Activated CD8-positive, alpha-beta memory T cell treated with anti-CD3 and anti-CD28 coated beads, Interleukin-2, amount 50 U/mL, for 24 hours (primary cell): ENCODE data around the gene NELL1.

ENCODE experiments used
- DNase-seq: peaks from one replicate; pipeline ENCODE4 v3.0.0-alpha.2; 2020; ENCODE audit errors: extremely low read depth

The NELL1 gene

DNA sequence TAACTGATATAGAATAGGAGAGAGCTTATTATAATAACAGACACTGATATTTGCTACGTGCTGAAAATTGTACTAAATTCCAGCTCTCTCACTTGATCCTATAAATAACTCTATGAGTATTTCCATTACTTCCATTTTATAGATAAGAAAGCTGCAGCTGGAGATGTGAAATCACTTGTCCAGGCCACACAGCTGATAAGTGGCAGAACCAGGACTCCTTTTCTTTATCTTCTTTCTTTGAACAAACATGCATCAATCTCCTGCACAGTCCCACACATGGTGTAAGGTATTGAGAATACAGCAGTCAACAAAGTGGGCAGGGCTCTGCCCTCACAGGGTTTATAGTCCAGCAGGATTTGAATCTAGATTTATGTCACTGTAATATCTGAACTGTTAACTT lies 652.1 kb downstream of the NELL1 start:
- DNase-seq, result no peak

DNA sequence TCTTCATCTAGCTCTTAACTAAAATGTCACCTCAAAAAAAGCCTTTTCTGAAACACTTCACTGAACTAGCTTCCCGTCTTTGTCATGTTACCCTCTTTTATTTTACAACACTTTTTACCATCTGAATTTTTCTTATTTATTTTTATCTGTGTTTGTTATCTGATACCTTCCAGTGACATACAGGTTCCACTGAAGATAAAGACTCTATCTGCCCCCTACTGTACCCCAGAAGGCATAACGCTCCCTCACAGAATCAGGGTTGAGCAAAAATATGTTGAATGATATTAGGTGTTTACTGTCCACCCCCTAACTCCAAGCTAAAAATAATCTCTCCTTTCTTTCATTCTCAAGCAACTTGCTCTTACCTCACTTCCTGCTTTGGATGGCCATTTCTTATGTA lies 654.2 kb downstream of the NELL1 start:
- no peak for DNase-seq

DNA sequence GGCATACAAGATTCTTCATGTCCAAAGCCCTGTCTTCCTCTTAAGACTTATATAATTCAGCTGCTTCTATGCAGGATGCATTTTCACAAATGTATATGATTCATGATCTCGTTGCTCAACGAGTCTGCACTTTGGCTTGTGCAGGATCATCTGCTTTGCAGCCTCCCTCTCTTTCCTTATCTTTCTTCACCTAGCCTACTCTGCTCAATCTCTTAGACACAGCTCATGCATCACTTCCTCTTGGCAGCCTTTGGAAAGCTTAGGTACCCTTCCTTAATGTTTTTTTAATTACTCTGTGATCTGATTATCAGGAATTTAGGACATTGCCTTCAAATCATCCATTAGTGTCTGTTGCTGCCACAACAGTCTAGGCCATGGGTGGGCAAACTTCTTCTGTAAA lies 673.8 kb downstream of the NELL1 start:
- no peak for DNase-seq

DNA sequence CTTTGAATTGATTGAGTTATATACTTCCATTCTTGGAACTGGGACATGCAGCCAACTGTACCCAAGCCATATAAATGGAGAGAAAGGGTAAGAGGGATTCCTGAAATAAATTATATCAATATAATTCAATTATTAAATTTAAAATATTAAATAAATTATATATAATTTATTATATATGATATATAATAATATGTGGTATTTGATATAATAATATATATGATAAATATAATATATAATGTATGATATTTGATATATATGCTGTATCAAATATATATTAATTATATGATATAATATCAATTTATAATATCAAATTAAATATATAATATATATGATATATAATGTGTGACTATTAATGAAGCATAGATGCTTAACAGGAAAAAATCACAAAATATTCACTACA lies 677.0 kb downstream of the NELL1 start:
- DNase-seq, result no peak

DNA sequence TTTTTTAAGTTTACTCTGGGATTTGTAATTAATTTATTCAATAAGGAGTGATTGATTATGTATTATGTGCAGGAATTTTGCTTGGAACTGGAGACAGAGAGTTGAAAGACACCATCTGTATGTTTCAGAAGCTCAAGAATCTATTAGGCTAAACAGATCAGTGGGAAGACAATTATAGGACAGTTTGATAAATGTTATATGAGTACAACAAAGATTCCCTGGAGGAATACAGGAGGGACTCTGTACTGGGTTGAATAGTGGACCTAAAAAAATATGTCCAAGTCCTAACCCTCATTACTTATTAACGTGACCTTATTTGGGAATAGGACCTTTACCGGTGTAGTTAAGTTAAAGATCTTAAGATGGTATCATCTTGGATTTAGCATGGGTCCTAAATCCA lies 681.2 kb downstream of the NELL1 start:
- no peak for DNase-seq

DNA sequence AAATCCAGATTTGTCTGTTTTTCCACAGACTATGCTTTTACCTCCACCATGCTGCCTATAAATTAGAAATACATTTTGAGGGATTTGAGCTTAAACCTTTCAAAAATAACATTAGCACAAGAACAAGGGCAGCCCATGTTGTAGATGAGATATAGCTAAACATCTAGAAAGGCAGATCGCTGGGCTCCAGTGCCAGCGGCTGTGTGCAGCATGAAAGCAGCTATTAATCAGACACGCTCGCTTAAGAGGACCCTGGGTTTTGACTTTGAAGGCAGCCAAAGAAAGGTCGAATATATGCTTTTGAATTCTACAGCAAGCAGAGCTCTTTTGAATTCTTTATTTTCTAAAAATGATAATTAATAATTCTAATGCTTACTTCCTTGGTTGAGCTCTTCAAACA lies 684.0 kb downstream of the NELL1 start:
- DNase-seq, result no peak

DNA sequence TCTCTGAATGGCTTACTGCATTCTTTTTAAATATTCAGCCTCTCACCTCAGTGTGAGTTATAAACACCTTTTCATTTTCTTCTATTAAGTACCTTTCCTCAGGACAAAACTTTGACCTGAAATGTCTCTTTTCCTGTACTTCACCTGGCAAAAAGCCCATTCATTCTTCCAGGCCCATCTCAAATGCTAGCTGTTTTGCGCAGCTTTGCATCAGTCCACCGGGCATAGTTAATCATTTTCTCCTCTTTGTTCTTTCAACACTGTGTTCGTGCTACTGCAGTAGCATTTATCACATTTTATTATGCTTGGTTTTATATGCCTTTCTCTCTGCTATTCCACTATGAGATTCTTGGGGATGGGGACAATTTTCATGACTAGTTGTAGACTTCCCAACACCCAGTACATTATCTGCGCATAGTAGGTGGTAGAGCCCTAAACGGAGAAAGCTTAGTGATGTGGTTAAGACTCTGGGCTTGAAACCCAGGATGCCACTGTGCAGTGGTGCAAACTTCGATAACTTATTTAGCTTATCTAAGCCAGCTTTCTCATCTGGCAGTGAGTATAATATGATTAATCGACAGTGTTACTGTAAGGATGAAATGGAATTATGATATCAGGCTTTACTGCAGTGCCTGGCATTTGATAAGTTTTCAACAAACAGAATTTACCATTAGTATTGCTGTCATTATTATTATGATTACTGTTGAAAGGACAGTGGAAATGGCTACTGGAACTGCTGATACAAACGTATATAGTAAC lies 695.7 kb downstream of the NELL1 start:
- no peak for DNase-seq

DNA sequence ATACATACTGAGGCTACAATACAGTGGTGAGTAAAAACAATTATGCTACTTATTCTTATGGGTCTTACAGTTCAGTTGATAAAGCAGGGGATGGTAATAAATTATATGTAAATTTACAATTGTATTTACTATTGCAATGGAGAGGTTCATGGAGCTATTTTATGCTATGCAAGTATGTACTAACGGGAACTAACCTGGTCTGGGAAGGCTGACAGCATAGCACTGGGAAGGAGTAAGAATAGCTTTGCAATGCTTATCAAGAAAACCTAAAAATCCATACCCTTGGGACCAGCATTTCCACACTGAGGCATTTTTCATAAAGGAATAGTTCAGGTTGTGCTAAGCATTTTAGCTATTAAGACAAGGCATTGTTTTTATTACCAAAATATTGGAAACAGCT lies 700.6 kb downstream of the NELL1 start:
- DNase-seq, result no peak

DNA sequence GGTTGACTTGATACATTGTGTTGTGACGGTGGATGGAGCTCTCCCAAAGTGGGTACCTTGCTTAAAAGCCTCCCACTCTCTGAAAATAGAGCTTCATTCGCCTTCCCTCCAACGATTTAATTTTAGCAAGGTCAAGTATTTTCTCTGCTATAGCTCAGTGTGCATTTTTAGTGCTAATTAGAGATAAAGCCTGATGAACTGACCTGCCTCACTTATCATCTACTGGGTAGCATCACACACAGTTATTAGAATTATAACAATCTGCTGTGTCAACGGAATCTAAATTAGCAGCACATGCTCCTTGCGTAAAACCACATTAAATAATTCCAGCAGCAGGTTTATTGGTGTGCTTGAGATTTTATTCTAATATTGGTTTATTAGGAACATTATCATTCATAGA lies 701.7 kb downstream of the NELL1 start:
- no peak for DNase-seq

DNA sequence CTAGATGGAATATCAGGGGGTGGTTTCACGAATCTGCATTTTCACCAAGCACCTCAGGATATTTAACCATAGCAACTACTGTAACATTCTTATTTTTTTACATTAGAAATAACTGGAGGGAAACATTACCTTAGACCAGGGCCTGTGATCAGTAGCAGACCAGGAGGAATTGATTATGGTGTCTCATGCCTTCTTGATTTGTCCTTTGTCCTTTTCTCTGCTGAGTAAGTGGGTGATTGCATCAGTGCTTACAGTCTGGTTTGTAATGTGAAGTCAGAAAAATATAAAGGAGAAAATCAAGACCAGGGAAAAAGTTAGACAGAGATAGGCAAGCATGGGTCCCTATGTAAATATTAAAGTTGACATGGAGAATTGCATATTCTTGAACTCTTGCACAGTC lies 703.3 kb downstream of the NELL1 start:
- no peak for DNase-seq

DNA sequence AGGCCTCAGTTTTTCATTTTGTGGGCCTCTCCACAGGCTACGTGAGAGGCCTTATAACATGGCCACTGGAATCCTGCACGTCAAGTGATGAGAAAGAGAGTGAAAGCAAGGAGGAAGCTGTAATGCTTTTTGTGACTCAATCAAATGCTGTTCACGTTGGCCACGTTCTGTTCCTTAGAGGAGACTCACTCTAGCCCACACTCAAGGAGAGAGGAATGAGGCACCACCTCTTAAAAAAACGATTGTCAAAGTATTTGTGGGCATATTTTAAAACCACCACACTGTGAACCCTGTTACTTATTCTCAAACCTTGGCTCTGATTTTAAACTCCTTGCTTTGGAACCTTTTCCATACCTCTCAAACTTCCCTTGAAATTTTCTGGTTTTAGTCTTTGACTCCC lies 705.0 kb downstream of the NELL1 start:
- no peak for DNase-seq

DNA sequence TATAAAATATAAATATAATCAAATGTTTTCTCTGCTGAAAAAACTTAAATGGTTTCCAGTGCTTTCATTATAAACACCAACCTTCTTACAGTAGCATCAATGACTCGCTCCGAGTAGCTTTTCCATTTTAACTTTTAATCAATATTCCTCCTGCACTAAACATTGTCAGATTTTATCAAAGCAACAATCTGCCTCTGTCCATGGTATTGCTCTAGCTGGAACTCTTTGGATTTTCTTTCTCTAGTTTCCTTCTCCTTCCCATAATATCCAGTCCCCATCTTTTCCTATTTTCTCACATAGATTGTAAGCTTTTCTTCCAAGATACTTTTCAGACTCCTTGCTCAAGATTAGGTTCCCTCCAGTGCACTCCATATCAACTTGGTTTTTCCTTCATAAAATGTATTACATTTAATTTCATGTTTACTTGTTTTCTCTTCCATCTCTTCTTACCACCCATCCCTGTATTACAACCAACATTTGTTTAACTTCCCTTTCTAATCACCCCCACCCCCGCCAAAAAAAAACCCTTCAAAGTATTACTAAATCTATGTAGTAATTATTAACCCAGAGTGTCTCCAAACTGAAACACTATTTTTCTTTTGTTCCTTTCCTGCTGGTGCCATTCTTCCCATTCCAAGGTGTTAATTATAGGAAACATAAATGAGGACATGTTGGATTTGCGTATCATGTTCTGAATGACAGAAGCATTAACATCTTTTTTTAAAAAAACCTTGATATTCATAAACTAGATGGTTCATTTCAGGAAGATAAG lies 716.5 kb downstream of the NELL1 start:
- DNase-seq, result no peak

DNA sequence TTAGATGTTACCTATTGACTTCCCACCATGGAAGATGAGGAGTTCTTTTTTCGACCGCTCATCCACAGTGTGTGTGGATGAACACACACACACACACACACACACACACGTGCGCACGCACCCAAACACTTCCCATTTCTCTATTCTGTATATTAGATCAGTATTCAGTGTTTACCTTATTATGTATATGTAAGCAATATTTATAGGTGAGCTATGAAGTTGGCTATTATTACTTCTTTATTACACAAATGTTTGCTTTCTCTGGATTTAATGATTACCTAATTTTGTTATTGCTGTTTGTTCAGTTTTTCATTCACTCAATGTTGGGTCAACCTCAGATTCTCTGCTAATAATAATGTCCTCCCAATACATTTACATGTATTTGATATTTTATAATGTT lies 721.0 kb downstream of the NELL1 start:
- no peak for DNase-seq

DNA sequence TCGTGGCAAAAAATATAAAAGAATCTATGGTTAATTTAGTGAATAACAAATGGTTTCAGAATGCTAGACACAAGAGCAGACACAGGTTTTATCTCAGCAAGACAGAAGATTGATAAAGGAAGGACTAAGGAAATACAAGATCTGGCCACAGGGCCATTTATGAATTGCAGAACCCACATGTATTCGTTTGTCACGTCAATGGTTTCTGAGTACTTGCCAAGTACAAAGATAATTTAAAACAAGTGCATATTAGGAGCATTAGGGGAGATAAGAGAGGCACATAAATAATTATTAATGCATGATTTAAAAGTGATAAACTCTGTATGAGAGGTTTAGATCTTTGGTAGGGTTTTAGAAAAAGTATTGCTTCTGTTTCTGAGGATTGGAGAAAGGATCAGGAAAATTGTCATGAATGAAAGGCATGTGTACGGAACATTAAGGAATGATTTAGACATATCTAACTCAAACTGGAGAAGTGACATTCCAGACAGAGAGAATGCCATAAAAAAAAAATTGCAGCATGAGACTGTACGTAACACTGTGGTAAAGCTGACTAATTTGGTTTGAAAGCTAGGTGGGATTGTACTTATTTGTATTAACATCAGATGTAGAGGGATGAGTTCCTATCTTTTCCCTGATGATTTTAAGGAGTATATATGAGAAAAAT lies 727.1 kb downstream of the NELL1 start:
- DNase-seq, result no peak

DNA sequence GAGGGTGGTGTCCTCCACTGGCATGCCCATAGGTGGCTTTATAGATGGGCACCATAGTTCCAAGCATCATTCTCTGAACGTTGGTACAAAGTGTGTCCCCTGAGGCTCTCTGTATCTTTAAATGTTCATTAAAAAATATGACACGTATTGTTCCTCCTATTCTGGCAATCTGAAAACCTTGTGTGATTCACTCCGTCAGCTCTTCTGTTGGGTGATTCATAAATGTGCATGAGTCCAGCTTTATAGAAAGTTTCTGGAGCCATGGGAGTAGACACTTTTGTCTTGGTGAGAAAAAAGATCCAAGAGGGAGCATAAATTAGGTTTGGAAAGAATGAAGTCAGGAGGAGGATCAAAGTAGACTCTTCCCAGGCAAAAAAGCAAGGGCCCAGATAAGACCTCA lies 728.8 kb downstream of the NELL1 start:
- no peak for DNase-seq

DNA sequence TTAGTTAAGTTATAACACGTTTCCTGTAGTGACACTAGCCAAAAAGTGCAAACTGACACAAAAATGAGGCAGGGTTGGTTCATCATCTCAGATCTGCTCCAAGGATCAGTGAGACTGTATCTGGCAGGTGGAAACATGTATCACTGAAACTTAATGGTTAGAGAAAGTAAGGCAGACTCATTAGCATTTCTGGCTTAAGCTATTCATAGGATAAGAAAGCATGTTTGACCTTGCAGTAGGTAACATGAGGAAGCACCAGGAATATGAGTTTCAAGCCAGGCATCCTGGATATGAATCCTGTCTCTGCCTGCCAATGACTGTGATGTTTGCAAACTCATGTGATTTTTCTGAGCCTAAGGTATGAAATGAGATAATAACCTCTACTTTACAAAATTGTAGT lies 732.1 kb downstream of the NELL1 start:
- no peak for DNase-seq

DNA sequence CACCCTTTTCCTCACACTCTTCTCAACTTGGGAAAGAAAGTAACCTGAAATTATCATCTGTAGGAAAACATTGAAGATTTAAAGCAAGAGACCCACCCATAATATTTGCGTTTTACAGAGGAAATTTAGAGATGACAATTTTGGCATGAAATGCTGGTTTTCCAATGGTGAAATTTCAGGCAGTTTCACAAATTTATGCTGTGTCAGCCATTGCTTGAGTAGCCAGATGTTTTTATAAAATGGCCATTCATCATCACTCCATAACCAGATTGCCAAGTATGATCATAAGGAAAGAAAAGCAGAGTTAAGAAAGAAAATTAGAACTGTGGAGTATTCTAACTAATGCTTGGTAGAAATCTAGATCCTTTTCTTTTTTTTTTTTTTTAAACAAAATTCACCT lies 732.9 kb downstream of the NELL1 start:
- DNase-seq, result no peak

DNA sequence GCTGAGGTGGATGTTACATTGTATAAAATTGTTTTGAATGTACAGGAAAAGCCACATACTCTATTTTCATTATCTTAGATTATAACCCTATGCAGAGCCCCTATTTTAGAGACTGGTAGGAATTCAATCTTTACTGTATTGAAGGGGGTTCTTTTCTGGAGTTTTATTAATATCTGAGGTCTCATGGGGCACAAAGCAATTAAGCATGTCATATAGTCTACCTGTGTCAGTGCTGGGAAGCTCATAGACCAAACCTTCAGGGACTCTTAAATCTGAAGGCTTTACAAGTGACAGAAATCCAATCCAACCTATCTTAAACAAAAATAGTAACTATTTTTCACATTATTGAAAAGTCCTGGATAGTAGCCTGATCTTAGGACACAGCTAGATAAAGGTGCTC lies 733.7 kb downstream of the NELL1 start:
- no peak for DNase-seq

DNA sequence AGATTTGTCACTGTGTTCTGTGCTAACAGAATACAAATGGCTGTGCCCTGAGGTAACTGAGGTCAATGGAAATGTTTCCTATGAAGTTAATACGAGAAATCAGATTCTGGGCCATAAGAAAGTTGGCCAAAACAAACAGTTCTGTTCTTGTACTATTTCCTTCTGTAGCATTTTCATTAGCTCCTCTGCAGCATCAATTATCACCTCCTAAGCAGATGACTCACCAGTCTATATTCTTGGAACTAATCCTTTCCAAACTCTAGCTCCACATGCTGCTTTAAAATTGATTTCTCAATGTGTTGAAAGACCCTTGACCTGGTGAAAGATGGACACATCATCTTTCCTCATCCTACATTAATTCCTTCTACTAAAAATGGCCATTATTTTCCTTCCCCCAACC lies 736.0 kb downstream of the NELL1 start:
- no peak for DNase-seq

DNA sequence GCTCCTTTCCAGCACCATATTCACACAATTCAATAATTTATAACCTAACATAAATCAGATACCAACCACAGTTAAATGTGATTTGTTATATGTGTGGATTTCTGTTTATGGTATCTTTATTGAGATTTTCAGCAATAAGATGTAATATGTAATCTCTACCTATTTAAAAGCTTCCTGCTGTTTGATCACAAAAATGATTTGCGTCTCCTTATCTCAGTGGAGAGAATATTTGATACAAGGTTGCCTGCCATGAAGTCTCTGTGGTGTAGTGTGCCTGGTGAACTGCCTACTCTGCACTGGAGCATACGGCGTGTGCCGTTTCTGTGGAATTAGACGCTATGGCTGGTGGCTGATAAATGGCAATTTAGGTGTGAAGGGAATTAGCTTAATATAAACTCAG lies 741.1 kb downstream of the NELL1 start:
- no peak for DNase-seq

DNA sequence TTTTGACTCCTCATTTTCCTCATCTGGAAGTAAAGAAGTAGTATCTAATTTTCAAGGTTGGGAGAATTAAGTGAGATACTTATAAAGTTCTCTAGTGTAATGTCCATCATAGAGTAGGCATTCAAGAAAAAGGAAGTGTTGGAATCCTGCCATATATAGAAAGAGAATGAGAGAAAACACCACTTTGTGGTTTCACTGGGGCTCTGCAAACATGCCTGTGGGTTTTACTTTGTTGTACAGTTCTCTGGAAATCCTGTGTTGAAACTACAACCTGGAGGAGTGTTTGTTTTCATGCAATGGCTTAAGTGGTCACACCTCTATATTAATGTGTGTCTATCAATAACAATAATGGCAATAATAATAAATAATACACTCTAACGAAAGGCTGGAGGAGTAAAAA lies 741.7 kb downstream of the NELL1 start:
- no peak for DNase-seq

DNA sequence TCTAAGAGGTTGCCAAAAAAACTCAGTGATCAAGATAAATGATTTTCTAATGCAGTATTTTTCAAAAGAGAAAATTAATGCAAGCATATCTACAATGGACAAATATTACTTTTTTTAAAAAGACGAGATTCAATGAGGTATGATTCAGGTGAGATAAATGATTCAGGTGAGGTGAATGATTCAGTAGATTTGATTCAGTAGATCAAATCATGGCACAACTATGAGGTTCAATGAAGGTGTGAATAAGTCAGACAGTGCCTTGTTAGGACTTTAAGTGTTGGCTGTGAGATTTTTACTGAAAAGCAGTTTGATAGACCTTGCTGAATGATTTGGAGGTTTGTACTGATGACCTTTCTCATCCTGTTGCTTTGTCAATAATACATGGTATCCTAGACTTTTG lies 742.2 kb downstream of the NELL1 start:
- no peak for DNase-seq
